GM19099 (cell line): Measurements from ENCODE around the gene ELF2.

Experiments used
- POLR2A ChIP-seq: IDR thresholded peaks from 3 replicates; pipeline ENCODE4 v1.6.1; 2011; ENCODE audit warnings: low read depth; ENCODE audit not compliant: insufficient read length; ENCODE audit errors: extremely low read depth

ELF2 gene

GRCh38 chr4:139154134-139154421, 22.9 kb downstream of the ELF2 start:
- no peak for TF ChIP-seq POLR2A

- TF ChIP-seq POLR2A, result no peak
These were observed 23.4 kb downstream of the ELF2 start for GRCh38 chr4:139153411-139154133.

- no peak for TF ChIP-seq POLR2A
These were observed 24.8 kb downstream of the ELF2 start for GRCh38 chr4:139152249-139152648.

- TF ChIP-seq POLR2A, result no peak
These were observed 29.9 kb downstream of the ELF2 start for GRCh38 chr4:139146926-139147629.

GRCh38 chr4:139145552-139145932, 31.5 kb downstream of the ELF2 start:
- TF ChIP-seq POLR2A, result no peak

- TF ChIP-seq POLR2A, result no peak
These were observed 32.0 kb downstream of the ELF2 start for GRCh38 chr4:139144911-139145551.

- no peak for TF ChIP-seq POLR2A
These were observed 32.7 kb downstream of the ELF2 start for GRCh38 chr4:139144161-139144859.

- no peak for TF ChIP-seq POLR2A
These were observed 34.0 kb downstream of the ELF2 start for GRCh38 chr4:139142980-139143379.

GRCh38 chr4:139142087-139142486, 34.9 kb downstream of the ELF2 start:
- TF ChIP-seq POLR2A, result no peak

- TF ChIP-seq POLR2A, result no peak
These were observed 39.3 kb downstream of the ELF2 start for GRCh38 chr4:139137763-139138162.

- no peak for TF ChIP-seq POLR2A
These were observed 42.6 kb downstream of the ELF2 start for GRCh38 chr4:139134403-139134802.

GRCh38 chr4:139131209-139131870, 45.7 kb downstream of the ELF2 start:
- no peak for TF ChIP-seq POLR2A

- TF ChIP-seq POLR2A, result no peak
These were observed 47.8 kb downstream of the ELF2 start for GRCh38 chr4:139129206-139129605.

GRCh38 chr4:139126898-139127297, 50.1 kb downstream of the ELF2 start:
- TF ChIP-seq POLR2A, result no peak

GRCh38 chr4:139123910-139124309, 53.1 kb downstream of the ELF2 start:
- TF ChIP-seq POLR2A, result no peak
